ENCODE data around the gene IRF4. TPM values are rescaled to one million over a fixed set of nuclear protein-coding genes. Genes with fewer than 3 reads are reported as not detected.

Gene IRF4
- total RNA-seq, 4 donors from 2014 or later = 6.6 to 21.2 (median 8.8) TPM

DNA sequence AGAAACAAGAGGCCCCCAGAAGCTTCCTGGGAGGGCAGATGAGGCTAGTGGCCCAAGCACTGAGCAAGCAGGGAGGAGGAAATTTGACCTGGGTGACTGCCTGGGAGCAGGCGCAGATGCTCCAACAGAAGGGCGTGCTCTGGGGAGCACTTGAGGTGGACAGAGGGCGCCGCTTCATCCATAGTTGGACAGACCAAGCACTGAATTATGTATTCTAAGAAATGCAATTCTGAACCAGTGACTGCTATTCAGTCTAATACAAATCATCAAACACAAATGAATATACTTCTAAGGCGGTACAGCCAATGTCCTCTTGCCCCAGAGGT is 28.7 kb upstream of the IRF4 start:
- intact Hi-C loops (cut with DNase I; ENCODE audit: low total_unique reads) = no loop called here
- WGBS, 2 donors = 75 to 83% methylated on average over 5 of the region's 5 CpGs
- no peak overlapping the region for H3K4me3 ChIP-seq (ENCODE audit: low read depth, poor library complexity, severe bottlenecking)
- DNase-seq (ENCODE audit: low spot score in 2 of 2) = no peak
- TF ChIP-seq, protein P1, sequence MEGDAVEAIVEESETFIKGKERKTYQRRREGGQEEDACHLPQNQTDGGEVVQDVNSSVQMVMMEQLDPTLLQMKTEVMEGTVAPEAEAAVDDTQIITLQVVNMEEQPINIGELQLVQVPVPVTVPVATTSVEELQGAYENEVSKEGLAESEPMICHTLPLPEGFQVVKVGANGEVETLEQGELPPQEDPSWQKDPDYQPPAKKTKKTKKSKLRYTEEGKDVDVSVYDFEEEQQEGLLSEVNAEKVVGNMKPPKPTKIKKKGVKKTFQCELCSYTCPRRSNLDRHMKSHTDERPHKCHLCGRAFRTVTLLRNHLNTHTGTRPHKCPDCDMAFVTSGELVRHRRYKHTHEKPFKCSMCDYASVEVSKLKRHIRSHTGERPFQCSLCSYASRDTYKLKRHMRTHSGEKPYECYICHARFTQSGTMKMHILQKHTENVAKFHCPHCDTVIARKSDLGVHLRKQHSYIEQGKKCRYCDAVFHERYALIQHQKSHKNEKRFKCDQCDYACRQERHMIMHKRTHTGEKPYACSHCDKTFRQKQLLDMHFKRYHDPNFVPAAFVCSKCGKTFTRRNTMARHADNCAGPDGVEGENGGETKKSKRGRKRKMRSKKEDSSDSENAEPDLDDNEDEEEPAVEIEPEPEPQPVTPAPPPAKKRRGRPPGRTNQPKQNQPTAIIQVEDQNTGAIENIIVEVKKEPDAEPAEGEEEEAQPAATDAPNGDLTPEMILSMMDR (IDR thresholded peaks at IDR 0.05) = no peak
- no peak for TF ChIP-seq POLR2A (IDR thresholded peaks at IDR 0.05)

DNA sequence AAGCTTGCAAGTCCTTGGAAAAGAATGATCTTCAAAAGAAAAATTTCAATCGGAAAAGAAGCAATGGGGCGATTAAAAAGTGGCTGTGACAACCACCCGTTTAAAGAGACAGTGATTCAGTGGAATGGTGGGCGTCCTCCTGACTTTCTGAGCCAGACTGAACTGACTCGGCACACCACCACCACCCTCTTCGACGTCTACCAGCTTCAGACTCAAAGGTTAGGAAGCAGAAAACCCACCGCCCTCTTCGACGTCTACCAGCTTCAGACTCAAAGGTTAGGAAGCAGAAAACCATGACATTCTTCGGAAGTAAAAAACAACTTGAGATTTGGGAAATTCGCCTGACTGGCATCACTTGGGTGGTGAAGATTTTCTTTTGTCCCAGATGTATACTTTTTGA is 28.3 kb upstream of the IRF4 start:
- no peak overlapping the region for H3K4me3 ChIP-seq (ENCODE audit: low read depth, poor library complexity, severe bottlenecking)
- WGBS, 2 donors = 88 to 89% methylated on average over 12 of the region's 12 CpGs
- DNase-seq (ENCODE audit: low spot score in 2 of 2) = no peak
- intact Hi-C loops (cut with DNase I; ENCODE audit: low total_unique reads) = no loop called here
- TF ChIP-seq, protein P1 (IDR thresholded peaks at IDR 0.05) = no peak
- TF ChIP-seq POLR2A (IDR thresholded peaks at IDR 0.05) = no peak

DNA sequence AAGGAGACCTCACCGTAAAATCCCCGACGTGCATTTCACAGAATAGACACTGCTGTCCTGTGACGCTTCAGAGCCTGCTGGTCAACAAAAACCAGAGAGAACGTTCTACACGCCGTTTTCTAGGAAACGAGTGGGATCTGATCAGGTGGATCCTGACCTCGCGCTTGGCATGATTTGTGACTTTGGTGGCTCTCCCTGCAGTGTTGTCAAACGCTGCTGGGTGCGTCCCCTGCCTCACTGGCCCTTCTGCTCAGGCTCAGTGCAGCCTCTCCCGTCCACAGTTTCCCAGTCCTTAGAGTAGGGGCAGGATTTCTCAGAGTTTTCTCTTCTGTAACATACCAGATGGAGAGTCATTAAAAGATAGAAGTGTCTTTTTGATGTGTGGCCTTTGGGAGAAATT is 27.6 kb upstream of the IRF4 start:
- 90% methylated on average over 13 of the region's 13 CpGs for WGBS, 2 donors
- TF ChIP-seq POLR2A (IDR thresholded peaks at IDR 0.05) = no peak
- TF ChIP-seq, protein P1 (IDR thresholded peaks at IDR 0.05) = no peak
- intact Hi-C loops (cut with DNase I; ENCODE audit: low total_unique reads) = no loop called here
- no peak for DNase-seq (ENCODE audit: low spot score in 2 of 2)
- no peak overlapping the region for H3K4me3 ChIP-seq (ENCODE audit: low read depth, poor library complexity, severe bottlenecking)

DNA sequence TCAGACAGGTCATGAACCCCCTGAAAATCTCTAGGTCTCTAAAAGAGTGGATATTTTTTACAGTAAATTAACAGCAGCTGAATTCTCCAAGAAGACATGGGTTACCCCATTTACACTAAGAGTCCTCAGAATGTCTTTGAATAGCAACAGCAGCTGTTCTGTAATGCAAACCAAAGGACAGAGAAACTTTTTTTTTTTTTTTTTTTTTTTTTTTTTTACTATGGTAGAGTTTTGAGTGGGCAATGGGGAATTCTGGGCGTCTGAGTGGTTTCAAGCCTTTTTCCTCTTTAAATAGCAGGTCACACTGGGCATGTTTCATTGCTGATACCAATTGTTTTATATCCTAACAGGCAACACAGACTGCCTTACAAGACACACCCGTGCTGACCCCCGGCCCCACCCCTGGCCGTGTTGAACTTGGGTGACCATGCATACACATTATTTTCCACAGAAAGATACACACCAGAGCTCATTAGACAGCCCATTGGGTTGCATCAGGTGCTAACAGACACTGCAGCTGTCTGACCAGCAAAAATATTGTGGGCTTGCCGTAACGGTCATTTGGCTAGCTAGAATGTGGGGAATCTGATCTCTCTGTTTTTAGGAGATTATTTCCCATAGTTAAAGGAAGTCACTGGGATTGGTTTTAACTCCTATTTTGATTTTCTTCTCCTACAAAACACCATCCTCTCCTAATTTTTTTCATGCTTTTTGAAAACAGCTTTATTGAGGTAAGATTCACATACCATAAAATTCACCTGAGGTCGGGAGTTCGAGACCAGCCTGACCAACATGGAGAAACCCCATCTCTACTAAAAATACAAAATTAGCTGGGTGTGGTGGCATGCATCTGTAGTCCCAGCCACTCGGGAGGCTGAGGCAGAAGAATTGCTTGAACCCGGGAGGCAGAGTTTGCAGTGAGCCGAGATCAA is 26.7 kb upstream of the IRF4 start:
- no peak for DNase-seq (ENCODE audit: low spot score in 2 of 2)
- TF ChIP-seq, protein P1 (IDR thresholded peaks at IDR 0.05) = no peak
- TF ChIP-seq POLR2A (IDR thresholded peaks at IDR 0.05) = no peak
- 71 to 79% methylated on average over 11 of the region's 11 CpGs for WGBS, 2 donors
- intact Hi-C loops (cut with DNase I; ENCODE audit: low total_unique reads) = no loop called here
- no peak overlapping the region for H3K4me3 ChIP-seq (ENCODE audit: low read depth, poor library complexity, severe bottlenecking)

DNA sequence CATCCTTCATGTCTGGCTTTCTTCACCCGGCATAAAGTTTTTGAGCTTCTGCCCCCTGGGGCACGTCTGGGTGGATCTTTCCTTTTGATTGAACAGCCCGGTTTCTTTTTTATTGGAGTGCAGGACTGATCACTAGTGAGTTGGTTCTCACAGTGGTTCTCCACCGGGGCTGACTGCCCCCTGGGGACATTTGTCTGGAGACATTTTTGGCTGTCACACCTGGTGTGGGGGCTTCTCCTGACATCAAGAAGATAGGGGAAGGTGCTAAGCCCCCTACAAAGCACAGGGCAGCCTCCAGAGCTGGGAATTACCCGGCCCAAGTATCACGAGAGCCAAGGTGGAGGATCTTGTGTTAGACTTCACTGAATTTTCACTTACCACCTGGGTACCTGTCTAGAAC is 25.7 kb upstream of the IRF4 start:
- TF ChIP-seq, protein P1 (IDR thresholded peaks at IDR 0.05) = no peak
- no peak for TF ChIP-seq POLR2A (IDR thresholded peaks at IDR 0.05)
- WGBS, 2 donors = 71 to 73% methylated on average over 6 of the region's 6 CpGs
- DNase-seq (ENCODE audit: low spot score in 2 of 2) = no peak
- H3K4me3 ChIP-seq (ENCODE audit: low read depth, poor library complexity, severe bottlenecking) = no peak overlapping the region
- intact Hi-C loops (cut with DNase I; ENCODE audit: low total_unique reads) = no loop called here
